Measurements from ENCODE around the gene HMG20A. TPM values are rescaled to one million over a fixed set of nuclear protein-coding genes. Genes with fewer than 3 reads are reported as not detected.
"Not testable (repeated sequence)": the region's sequence is repeated elsewhere in the genome, so short reads cannot be mapped to it uniquely, and the experiment has no call there.

The HMG20A gene
- polyA plus RNA-seq, 1 donor: 46.5 TPM

GRCh38 chr15:77406846-77407245 lies 13.8 kb upstream of the HMG20A start:
- DNase-seq (ENCODE audit: low read depth): no peak

GRCh38 chr15:77409259-77410156 lies 11.2 kb upstream of the HMG20A start:
- DNase-seq (ENCODE audit: low read depth): no peak

- DNase-seq (ENCODE audit: low read depth): not testable (repeated sequence)
These were observed 10.6 kb upstream of the HMG20A start for GRCh38 chr15:77410157-77410500.

- DNase-seq (ENCODE audit: low read depth): no peak
These were observed 9.7 kb upstream of the HMG20A start for GRCh38 chr15:77410701-77411618.

- DNase-seq (ENCODE audit: low read depth): no peak
These were observed 9.1 kb upstream of the HMG20A start for GRCh38 chr15:77411619-77411976.

GRCh38 chr15:77412972-77413698 lies 7.6 kb upstream of the HMG20A start:
- DNase-seq (ENCODE audit: low read depth): no peak

GRCh38 chr15:77413699-77414349 lies 6.9 kb upstream of the HMG20A start:
- no peak for DNase-seq (ENCODE audit: low read depth)

- DNase-seq (ENCODE audit: low read depth): no peak
These were observed 5.8 kb upstream of the HMG20A start for GRCh38 chr15:77414789-77415442.

- no peak for DNase-seq (ENCODE audit: low read depth)
These were observed 5.1 kb upstream of the HMG20A start for GRCh38 chr15:77415450-77416147.

GRCh38 chr15:77416148-77416455 lies 4.6 kb upstream of the HMG20A start:
- no peak for DNase-seq (ENCODE audit: low read depth)

- DNase-seq (ENCODE audit: low read depth): no peak
These were observed 3.7 kb upstream of the HMG20A start for GRCh38 chr15:77416954-77417353.

- DNase-seq (ENCODE audit: low read depth): no peak
These were observed 3.1 kb upstream of the HMG20A start for GRCh38 chr15:77417602-77418001.

- no peak for DNase-seq (ENCODE audit: low read depth)
These were observed 2.2 kb upstream of the HMG20A start for GRCh38 chr15:77418391-77418965.

GRCh38 chr15:77418966-77419835 lies 1.5 kb upstream of the HMG20A start:
- no peak for DNase-seq (ENCODE audit: low read depth)

GRCh38 chr15:77419836-77420609 lies 665 bp upstream of the HMG20A start, which contains the start of gene PEAK1:
TSS of gene PEAK1 (minus strand) at chr15:77420104. CDS start at chr15:77181926, 238,178 bp downstream.
- peak; percentile 95 for DNase-seq (ENCODE audit: low read depth)

GRCh38 chr15:77421370-77421700 lies 647 bp downstream of the HMG20A start:
- no peak for DNase-seq (ENCODE audit: low read depth)

GRCh38 chr15:77425104-77425503 lies 4.4 kb downstream of the HMG20A start:
- no peak for DNase-seq (ENCODE audit: low read depth)

GRCh38 chr15:77426377-77426776 lies 5.7 kb downstream of the HMG20A start:
- no peak for DNase-seq (ENCODE audit: low read depth)
